GM23248 (cell line): ENCODE measurements around the gene AQP10.

Experiments
- EZH2 ChIP-seq: fragments of 200-600 bp; sonication (generic); IDR thresholded peaks from 2 replicates; pipeline ENCODE4 v1.6.1; 2018; ENCODE audit warnings: antibody characterized with exemption, mild to moderate bottlenecking; ENCODE audit not compliant: insufficient read depth, poor library complexity, severe bottlenecking
- EZH2phosphoT487 ChIP-seq: fragments of 200-600 bp; sonication (generic); IDR thresholded peaks from 2 replicates; pipeline ENCODE4 v1.6.1; 2018; ENCODE audit warnings: antibody characterized with exemption, moderate library complexity, mild to moderate bottlenecking, low read depth; ENCODE audit not compliant: insufficient read depth

DNA sequence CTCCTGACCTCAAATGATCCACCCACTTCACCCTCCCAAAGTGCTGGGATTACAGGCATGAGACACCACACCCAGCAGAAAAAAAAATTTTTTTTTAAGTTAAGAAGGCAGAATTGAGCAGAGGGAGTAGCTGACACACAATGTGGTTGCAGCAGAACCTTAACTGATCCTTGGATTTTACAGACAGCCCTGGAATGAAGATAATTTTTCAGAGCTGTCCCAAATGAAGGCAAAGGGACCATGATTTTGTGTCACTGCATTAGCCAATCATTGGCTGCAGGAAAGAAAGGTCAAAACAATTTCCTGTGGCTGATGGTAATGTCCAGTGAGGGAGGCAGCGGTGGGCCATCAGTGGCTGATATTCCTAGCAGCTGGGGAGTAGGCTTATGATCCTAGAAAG lies 19.3 kb upstream of the AQP10 start:
- no peak for TF ChIP-seq EZH2
- no peak for TF ChIP-seq EZH2phosphoT487
